ENCODE results near the gene FOXJ3.
A peak's percentile ranks its signal among the peaks of the same experiment; 100 is the strongest.

Gene FOXJ3

DNA sequence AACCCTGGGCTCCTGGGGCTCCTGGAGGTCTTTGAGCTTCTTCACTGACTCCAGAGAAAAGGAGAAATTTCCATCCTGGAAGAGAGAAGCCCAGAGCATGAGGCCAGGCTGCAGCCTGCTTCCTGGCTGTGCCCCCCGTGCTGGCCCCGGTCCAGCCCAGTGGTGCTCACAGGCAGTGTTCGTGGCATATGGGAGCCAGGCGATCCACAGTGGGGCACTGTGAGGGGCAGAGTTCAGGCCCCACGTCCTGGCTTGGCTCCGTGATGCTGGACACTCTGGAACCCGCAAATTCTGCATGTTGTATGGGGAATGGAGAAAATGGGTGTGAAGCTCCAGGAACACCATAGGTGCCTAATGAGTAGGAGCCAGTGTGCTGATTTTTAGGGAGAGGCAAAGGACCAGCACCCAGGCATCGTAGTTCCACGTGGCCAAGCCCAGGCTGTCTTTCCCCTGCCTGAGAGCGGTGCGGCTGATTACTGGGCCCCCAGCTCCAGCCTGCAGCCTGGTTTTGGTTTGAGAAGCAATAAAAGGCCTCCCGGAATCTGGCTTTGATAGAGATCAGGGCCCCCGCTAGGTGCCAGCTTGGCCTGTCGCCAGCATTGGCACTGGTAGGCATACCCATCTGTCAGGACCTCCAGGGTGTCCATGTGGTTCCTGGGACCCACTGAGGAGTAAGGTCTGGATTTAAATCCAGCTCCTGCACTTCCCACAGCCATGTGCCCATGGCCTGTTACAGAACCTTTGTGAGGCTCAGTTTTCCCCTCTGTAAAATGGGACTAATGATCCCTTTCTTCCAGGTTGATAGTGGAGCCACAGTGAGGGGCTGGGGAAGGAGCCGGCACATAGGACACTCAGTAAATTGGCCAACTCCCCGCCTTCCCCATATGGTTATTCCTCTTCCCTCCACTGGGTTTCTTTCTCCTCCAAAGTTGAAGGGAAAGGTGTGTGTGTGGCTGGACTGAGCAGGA lies 171.2 kb downstream of the FOXJ3 start:
- DNase-seq, result no peak

DNA sequence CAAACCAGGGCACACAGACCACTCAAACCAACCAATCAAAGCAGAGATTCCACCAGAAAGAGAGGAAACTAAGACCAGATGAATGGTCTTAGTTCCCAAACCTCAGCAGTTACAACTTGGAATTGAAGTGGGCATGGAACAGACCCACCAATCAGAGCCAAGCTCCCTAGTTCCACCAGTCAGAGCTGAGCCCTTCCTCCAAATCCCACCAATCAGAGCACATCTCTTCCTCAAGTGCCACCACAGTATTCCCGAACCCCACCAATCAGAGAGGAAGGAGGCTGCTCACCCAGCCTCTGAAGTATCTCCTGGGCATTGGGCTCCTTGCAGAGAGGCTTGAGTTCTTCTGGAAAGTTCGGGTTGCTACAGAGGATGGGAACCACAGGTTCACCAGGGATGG lies 171.9 kb downstream of the FOXJ3 start:
- no peak for DNase-seq

- DNase-seq, result no peak
Observed at GRCh38 chr1:42162181-42162580, 172.9 kb downstream of the FOXJ3 start.

DNA sequence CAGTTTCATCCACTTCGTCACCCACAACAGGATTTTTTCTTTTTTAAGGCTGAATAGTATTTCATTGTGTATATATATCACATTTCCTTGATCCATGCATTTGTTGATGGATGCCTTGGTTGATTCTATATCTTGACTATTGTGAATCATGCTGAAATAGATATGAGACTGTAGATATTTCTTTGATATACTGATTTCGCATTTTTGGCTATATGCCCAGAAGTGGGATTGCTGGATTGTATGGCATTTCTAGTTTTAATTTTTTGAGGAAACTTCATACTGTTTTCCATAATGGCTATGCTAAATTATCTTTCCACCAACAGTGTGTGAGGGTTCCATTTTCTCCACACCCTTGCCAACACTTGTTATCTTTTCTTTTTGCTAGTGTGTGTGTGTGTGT lies 176.8 kb downstream of the FOXJ3 start:
- DNase-seq, result no peak

DNA sequence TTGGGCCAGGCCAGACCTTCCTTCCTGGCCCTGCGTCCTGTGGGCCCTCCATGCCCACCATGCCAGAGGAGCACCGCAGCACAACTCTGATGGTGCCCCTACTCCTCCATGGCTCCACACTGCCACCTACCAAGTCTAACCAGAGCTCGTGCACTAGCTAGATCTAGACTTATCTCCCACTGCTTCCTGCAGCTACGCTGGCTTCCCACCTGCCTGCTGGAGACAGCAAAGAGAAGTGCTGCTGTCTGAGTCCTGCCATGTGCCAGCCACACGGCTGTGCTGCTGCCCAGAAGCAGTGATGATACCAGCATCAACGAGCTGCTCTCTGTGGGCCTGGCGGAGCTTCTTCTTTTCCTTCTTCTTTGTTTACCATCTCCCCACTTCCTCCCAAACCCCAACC lies 177.4 kb downstream of the FOXJ3 start:
- peak; percentile 10 for DNase-seq

DNA sequence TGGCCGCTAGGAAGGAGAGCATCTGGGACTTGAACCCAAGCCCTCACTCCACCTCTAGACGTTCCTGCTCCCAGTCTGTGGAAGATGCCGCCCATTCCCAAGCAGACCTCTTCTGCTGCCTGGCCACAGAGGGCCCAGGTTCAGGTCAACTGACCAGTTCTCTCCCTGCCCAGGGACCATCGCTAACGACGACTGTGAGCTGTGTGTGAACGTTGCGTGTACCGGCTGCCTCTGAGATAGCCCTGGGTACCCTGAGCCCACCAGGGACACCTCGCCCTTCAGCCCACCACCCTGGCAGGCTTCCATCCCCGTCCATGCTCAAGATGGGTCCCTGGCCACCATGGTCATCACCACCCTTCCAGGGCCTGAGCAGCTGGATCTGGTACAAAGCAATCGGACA lies 179.7 kb downstream of the FOXJ3 start:
- DNase-seq, result no peak

GRCh38 chr1:42154685-42155084 lies 180.3 kb downstream of the FOXJ3 start:
- no peak for DNase-seq

- no peak for DNase-seq
Observed at GRCh38 chr1:42153624-42154023, 181.4 kb downstream of the FOXJ3 start.

GRCh38 chr1:42152907-42153600 lies 182.0 kb downstream of the FOXJ3 start, which contains the start of gene GUCA2B:
Gene GUCA2B (plus strand): TSS chr1:42153410. CDS start chr1:42153451, 41 bp downstream.
- DNase-seq, result no peak

DNA sequence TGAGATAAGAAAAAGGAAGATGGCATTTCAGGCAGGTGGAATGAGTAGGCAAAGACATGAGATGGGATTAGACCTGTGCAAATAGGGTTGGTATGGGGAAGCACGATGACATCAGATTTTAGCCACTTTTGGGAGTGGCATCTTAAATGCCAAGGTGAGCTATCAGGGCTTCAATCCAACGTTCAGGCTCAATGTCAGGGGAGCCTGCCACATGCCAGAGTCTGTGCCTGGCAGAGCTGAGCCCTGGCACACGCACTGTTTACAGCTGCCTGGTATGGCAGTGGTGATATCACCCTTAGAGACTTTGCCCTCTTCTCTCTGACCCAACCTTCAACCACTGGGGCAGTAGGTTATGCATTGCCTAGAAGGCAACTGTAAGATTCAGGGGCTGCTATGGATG lies 182.9 kb downstream of the FOXJ3 start:
- no peak for DNase-seq

DNA sequence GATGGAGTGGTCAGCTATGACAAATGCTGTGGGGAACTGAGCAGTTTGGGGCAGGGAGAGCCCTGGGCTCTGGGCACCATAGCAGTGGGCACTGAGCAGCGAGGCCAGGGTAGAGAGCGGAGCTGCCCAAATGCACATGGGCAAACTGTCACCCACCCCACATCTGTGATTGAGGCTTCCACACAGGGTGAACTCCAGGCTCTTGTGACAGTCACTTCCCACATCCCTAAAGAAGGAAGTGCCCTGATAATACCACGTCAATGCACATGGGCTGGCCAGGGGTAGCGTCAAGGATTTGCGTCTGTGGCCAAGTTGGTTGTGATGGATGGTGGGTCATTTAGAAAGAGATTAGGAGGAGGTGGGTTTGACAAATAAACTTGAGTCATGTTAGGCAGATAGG lies 184.4 kb downstream of the FOXJ3 start:
- no peak for DNase-seq

DNA sequence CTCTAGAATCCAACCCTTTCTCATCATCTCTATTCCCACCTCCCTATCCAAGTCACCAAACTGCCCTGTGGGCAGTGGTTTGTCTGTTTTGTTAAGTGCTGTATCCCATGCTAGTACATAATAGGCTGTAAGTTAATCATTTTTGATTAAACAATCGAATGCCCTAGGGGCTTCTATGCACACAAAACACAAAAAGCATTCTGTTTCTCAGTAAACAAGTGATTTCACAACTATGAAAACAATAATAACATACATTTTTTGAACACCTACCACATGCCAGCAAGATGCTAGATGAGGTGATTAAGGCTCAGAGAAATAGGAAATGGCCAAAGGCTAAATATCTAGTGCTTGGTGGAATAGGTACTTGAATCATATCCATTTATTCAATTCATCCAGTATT lies 186.9 kb downstream of the FOXJ3 start:
- DNase-seq, result no peak

GRCh38 chr1:42146626-42147320 lies 188.3 kb downstream of the FOXJ3 start:
- DNase-seq, result peak; percentile 68

DNA sequence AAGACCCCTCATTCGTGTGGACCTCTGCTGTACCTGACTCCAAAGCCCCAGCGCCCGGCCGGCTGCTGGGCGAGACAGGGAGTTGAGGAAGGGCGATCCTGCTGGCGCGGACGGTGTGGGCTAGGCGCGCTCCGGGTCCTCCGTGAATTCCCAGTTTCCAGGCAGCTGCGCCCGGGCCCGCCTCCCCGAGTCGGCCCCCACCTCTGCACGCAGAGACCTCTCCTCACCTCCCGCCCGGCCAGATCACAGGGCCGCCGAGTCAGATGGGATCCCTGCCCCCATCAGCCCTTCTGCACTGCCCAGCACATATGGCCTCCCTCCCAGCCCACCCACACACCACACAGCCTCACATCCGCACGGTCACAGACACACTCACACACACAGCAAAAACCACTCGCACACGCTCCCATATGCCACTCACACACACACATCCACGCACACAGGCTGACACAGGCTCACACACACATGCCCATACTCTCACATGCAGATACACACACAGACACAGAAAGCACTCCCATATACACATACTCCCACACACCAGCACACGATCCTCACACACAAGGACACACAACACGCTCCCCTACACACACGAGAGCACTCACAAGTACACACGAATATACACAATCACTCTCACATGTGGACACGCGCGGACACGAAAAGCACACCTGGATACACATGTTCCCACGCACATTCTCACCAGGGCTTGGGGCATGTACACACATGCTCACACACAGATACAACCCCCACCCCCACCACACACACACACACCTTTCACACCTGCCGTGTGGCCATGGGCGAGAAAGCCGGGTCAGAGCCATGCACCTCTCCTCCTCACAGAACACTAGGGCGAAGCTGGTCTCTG lies 189.0 kb downstream of the FOXJ3 start:
- no peak for DNase-seq

DNA sequence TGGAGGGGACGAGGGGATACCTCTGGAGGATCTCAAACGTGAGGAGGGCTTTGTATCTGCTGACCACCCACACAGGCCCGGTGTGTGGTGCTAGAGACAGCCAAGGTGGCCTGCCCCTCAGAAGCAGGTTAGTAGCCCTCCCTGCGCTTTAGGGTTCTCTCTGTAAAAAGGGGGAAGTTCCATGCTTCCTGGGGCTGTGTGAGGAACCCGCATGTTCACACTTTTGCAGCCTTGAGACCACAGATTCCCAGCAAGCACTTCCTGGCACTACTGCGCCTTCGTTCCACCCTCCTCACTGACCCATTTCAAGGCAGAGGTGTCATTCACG lies 189.7 kb downstream of the FOXJ3 start:
- no peak for DNase-seq

GRCh38 chr1:42144711-42145388 lies 190.2 kb downstream of the FOXJ3 start:
- no peak for DNase-seq

DNA sequence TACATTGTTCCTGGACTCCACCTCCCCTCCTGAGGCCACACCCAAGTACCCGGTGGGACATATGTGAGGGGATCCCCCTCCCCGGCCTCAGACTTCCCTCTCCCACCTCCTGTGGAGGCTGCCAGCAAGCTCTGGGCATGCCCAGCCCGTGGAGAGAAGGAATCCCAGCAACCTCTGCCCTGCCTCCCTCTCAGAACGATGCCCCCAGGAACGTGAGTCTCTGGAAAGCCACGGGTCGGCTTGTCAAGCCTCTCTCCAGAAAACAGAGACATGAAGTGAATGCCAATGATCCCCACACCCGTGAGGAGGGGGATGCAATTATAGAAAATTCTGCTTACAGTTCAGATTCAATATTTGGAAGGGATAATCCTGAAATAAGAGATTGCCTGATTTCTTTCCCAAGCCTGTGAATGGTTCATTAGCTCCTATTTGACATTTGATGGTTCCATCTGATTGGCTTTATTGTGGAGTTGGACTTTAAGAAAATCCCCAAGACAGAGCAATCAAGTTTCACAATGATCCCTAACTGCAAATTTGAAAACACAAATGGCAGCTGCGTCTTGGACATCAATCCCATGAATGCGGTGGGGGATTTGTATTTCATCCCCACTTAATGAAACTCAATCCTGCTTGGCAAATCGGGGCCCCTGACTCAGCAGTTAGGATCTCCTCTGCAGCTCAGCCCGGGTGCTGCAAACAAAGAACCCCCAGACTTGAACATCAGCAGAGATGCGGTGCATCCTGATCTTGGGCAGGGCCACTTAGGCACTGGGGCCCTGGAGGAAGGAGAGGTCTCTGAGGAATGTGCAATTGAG lies 190.9 kb downstream of the FOXJ3 start:
- DNase-seq, result no peak

DNA sequence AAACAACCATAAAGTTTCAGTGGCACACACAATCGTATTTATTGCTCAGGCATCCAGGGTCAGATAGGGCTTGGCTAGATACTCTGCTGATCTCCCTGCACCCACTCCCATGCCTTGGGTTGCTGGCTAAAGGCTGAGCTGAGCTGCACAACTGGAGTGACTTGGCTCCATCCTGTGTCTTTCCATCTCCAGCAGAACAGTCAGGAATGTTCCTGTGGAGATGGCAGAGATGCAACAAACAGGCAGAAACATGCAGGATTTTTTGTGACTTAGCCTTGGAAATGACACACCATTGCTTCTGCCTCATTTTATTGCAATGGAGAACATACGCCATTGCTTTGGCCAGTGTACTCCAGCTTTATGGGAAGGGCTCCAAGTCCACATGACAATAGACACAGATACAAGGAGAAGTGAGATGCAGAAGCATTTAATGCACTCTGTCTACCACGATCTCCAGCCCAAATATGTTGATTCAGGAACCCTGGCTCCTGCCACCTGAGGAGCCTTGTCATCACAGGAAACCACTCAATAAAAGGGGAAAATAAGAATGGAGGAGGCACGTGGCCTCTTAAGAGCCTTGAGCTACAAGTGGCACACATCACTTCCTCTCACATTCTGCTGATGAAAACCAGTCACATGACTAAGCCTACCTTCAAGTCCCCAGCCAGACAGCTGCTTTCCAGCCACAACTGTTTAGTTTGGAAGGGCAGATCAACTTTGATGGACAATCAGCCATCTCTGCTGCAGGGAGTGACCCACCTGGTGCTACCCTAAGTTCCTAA lies 191.9 kb downstream of the FOXJ3 start:
- no peak for DNase-seq

GRCh38 chr1:42141978-42142377 lies 193.1 kb downstream of the FOXJ3 start:
- DNase-seq, result no peak

GRCh38 chr1:42140191-42140590 lies 194.8 kb downstream of the FOXJ3 start:
- DNase-seq, result no peak
